Stimulated activated CD4-positive, alpha-beta T cell treated with anti-CD3 and anti-CD28 coated beads, Interleukin-4, amount 100 ng/mL, for 1 hour (primary cell): ENCODE measurements around the gene SDC3.

Experiments used
- DNase-seq: peaks from one replicate; pipeline ENCODE4 v3.0.0-alpha.2; 2020

The SDC3 gene

DNA sequence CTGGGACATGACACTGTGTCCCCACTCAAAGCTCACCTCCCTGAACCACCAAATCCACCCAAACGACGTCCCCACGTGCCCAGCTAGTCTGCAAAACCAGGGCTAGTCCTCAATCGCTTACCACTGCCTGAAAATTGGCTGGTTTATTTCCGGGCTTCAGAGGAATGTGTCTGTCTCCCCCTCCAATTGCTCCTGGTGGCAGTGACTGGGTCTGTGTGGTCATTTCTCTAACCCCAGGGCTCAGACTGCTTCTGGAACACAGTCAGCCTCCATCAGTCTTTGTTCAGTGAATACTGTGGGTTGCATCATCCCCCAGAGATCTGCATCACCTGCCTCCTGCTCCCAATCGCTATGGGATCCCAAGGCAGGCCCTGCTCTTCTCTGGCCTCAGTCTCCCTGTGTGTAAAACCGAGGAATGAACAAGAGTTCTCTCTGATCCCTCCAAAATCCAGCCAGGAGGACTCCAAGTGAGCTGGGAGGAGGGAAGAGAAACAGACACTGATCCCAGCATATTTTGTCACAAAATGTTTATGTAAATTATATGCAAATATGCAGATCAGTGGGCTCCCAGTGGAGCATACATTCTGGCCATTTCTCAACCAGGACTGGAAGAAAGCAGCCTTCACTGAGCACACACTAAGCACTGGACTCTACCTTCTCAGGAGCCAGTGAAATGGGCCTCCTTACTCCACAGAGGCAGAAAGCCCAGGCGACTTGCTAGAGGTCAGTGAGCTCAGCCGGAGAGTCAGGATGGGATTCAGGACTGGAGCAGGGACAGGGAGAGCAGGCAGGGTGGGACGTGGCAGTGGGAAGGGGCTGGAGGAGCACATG is 20.9 kb downstream of the SDC3 start:
- DNase-seq: no peak

DNA sequence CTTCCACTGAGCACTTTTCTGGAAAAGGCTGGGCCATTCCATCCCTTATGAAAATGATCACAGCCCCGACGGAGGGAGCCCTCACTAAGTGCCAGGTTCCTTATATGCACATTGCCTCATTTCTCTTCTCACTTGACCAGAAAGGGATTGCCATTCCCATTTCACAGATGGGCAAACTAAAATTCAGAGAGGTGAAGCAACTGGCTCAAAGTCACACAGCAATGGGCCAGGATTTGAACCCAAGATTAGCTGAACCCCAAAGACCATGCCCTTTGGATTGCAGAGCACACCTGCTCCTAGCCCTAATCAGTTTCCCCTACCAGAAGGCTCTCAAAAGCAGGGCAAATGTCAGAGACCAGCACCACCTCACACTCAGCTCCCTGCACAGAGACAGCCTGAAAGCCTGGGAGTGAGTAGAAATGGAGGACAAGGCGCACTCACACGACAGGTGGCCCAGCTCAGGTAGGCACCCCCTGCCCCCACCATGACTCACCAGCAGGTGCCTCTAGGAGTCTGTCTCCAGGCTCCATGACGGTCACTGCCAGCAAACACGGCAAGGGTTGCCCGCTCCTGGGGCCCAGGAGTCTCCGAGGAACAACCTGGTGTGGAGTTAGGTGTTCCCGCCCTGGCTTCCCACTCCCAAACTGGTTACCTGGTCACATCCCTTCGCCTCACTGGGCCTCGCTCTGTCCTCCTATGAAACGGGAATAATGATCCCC is 21.7 kb downstream of the SDC3 start:
- DNase-seq: no peak

DNA sequence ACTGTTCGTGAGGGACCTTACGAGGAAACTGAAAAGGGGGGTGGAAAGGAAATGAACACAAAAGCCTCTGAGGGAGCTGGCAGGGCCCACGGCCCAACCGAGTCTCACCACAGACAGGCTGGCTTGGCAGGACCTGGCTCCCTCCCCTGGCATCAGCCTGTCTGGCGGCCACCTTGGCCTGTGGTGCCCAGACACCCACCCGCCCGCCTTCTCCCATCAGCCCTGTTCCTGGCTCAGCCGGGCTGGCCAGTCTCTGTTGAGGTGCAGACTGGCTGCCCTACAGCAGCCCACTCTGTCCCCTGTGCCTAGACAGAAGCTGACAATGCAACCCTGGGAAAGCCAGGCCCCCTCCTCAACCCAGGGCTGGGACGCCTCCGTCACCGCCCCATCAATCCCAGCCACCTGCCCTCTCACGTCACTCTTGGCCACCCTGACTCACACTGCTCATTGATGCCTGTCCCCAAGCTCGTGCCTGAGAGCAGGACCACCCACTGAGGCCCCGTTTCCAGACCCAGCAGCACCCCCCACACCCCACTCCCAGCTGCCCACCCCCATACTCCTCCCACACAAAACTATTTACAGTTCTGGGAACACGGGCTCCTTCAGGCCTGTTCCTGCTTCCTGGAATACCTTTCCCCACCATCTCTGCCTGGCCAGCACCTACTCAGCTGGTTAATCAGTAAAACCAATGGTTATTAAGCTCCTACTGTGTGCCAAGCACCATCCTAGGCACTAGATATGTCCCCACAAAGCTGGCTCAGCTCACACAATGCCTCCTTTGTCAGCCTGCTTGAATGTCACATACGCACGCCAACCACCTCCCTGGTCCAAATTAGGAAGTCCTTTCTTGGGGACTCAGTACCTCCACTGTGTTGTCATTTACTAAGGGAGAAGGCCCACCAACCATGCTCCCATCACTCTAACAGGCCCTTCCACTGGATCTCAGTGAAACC is 22.7 kb downstream of the SDC3 start:
- DNase-seq: no peak

DNA sequence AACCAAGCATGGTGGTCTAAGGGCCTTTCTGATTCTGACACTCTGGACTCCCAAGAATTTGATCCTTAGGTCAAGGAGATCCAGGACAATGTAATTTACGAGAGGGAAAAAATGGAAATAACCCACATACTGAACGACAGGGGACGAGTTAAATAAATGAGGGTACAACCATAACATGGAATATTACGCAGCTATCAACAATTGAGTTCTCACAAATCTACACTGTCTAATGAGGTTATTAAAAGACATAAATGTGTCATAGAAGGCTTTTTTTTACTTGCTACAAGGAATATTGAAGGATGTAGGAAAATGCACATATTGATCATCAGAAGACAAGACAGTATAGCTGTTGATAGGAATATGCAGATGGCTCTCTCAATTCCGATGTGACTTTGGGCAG is 23.8 kb downstream of the SDC3 start:
- DNase-seq: no peak

DNA sequence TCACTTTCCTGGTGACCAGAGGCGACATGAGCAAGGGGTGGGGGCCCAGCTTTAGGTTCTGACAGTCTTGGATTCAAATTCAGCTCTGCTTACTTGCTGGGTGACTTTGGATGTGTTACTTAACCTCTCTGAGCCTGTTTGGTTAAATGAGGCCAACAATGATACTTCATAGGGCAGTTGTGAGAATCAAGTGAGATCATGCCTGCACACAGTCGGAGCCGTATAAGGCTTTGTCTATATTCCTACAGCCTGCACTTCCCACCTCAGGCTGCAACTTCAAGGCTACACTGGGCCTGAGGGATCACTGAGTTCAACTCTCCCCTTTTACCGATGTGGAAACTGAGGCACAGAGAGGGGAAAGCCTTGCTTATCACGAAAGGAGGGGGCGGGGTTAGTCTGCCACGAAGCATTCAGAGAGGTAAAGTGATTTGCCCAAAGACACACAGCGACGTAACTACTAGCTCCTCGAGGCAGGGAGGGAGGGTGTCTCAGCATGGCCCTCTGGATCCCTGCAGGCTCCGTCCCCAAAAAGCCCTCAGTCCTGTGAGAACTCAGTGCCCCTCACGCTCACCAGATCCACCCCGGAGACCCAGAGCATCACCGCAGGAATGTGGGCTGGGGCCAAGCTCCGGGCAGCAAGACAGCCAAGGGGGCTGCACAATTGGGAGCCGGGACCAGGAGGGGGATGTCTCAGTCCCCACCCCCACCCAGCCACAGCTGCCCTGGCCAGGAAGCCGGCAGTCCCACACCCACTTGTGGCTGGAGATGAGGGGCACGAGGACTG is 25.0 kb downstream of the SDC3 start:
- DNase-seq: no peak

DNA sequence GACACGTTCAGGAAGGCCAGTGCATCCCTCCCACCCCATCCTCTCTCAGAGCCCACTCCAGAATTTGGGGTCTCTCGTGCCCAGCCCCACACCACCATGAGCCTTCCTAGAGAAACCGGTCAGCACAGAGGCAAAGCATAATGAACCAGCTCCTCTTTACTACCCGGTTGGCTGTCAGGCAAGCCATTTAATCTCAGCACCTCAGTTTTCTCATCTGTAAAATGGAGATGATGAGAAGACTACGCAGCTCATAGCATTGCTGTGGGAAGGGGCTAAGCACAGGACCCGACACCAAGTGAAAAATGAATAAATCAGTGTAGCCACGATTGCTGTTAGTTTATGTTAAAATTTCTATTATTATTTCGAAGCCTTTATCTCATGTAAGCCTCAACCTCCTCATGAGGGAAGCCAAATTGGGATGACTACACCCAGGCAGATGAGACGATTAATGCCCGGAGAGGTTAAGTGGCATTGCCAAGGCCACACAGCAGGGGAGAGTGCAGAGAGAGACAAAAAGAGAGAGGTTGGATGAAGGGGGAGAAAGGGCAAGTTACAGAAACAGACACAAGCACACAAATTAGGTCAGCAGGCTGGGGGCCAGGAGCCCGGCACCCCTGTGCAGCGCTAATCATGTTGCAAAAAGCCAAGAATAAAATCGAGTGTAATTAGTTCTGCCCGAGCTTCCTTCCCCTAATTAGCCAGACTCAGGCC is 25.7 kb downstream of the SDC3 start:
- DNase-seq: no peak

DNA sequence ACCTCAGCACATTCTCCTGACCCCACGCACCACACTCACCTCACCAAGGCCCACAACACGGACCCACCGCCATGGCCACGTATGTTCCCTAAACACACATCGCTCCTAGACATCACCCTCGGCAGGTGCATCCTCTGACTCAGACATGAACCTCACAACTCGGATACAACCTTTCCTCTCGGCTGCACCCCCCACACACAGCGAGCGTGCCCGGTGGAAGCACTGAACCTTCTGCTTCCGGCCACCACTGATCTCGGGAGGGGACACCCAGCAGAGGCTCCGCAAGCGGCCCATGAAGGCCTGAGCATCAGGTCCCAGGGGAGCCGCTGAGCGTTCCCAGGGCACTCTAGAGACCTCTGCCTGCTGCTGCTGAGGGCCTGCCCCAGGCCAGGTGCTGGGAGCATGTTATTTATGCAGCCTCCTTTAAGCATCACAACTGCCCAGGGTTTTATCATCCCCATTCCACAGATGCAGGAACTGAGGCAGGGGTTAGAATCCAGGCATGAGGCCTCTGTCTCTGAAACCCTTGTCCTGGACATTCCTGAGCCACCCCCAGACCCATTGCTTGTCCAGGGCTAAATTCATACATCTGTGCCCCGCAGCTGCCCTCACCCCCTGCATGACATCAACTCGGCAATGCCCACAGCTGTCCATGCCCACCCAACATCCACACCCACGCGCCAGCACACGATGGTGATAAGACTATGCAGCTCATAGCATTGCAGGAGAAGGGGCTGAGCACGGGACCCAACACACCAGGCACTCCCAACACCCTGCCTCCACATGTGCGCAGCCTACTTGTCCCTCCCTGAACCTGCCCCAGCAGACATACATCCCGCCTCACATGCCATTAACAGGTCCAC is 27.0 kb downstream of the SDC3 start:
- DNase-seq: no peak

DNA sequence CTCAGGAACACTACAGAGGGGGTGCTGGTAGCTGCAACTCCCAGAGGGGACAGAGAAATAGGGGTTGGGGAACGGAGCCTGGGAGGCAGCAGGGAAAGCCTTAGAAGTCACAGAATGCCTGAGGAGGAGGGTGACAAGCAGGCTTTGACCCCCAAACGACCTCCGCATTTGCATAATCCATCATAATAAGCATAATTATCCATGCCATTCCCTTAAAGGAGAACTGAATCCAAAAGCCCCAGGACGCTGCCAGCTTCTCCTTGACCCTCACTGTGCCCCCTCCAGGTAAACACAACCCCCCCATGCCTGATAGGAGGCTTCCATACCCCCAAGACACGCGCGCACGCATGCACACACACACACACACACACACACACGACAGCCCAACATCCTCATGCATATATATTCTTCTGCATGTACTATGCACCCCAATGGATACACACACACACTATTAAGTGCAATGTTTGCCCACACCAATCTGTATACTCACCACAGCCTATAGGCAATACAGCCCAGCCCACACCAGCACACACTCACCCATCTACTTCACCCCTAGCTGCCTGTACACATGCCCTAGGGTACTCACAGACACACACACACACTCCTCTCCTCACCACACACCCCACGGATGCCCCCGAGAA is 27.8 kb downstream of the SDC3 start:
- no peak for DNase-seq

DNA sequence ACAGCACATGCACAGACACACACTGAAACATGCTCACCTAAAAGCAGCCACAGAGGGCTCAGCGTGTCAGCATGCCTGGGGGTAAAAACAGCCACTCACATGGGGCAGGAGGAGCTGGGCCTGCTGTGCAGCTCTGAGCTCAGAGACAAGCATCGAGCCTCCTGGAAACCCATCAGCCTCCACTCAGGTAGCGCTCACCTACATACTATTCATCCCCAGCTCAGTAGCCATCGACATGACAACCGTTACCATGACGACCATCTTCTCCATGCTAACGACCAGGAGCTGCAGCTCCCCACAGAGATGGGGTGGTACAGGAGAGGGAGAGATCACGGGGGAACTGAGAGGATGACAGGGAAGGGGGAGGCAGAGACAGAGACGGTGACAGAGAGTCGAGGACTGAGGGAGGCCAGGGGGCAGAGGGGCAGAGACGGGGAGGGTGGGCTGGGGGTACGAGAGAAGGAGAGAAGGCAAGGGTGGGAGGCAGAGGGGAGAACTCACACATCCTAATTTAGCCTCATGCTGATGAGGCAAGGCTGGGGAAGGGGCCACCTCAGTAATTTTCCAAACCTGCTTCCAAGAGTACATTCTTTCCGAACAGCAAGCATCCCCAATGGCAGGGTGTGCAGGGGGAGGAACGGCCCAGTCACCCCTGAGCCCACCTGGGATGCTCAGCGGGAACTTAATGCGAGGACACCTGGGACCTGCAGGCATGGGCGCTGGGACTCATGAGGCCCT is 28.4 kb downstream of the SDC3 start:
- DNase-seq: no peak

DNA sequence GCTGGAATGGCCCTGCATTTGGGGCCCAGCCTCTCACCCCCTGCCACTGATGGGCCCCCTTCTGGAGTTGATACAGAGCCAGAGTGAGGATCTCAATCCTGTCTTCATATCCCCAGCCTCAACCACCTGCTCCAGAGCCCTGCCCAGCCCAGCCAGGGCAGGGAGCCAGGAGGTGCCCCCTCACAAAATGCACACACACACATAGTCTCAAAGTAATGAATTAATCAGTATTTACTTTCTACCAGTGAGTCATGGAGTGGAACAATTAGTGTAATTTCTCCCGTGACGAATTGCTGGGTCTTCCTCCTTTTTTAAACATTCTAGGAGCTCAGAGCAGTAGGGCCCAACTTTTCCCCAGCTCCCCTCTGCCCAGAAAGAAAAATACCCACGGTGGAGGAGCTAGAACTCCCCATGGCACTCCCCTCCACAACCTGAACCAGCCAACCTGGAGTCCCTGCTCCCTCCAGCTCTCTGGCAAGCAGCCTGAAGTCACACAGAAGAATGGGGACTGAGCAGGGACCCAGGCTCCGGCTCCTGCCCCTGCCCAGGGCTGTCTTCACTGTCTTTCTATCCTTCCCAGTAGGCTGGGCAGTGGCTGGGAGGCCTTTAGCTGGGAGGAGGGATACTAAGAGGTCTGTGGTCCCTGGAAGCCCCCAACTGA is 29.3 kb downstream of the SDC3 start:
- DNase-seq: no peak

DNA sequence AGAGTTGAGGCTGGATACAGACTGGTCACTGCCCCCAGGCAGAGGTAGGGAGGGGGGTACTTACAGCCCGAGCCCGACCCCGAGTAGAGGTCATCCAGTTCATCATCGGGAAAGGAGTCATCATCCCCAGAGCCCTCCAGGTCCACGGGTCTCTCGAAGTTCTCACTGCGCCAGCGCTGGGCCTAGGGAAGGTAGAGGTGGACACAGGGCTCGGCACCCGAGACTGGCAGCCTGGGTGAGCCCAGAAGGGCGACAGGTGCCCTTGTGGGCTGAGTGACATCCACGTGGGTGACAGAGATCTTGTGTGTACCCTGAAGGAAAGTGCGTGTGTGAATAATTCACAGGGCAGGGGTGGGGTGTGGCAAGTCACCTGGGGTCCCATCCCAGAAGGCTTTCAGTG is 30.0 kb downstream of the SDC3 start:
- no peak for DNase-seq

DNA sequence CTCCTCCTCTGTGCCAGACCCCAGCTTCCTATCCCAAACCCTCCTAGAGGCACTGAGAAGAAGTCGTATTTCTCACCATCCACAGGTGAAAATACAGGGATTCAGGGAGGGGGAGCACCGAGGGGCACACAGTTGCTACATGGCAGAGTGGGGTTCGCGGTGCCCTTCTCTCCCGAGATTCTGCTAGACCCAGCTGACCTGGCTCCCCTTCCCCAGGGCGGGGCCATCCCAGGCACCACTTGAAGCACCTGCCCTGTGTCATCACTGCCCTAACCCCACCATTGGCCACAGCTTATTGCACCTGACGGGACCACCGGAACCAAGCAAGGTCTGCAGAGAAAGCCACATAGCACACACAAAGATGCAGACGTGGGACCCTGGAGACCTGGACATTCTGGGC is 30.5 kb downstream of the SDC3 start:
- DNase-seq: no peak

DNA sequence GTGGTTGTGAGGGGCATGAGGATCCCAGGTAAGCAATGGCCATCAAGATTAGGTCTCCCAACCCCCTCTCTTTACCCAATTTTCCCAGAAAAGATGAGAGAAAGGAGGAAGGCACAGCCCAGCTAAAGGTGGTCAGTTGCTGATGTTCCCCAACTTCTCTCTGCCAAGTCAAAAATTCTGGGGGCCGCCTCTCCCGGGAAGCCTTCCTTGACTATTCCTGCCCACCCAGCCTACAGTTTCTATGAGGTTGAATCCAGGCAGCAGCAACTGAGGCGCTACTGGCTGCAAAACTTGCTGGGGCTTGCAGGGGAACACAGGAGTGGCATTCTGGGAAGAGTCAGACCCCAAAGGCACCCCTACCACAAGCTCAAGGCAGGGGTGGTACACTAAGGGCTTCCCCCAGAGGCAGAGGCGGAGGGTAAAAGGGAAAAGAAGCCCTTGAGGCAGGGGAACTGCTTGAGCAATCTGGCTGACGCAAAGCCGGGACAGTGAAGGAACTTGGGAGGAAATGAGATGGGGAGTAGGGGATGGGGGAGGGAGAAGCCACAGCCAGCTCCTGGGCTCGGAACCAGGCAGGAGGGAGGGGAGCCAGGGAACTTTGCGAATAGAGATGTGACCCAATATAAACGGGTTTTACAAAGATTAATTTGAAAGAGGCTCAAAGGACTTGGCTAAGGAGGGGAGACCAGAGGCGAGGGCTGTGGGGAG is 31.2 kb downstream of the SDC3 start:
- no peak for DNase-seq

DNA sequence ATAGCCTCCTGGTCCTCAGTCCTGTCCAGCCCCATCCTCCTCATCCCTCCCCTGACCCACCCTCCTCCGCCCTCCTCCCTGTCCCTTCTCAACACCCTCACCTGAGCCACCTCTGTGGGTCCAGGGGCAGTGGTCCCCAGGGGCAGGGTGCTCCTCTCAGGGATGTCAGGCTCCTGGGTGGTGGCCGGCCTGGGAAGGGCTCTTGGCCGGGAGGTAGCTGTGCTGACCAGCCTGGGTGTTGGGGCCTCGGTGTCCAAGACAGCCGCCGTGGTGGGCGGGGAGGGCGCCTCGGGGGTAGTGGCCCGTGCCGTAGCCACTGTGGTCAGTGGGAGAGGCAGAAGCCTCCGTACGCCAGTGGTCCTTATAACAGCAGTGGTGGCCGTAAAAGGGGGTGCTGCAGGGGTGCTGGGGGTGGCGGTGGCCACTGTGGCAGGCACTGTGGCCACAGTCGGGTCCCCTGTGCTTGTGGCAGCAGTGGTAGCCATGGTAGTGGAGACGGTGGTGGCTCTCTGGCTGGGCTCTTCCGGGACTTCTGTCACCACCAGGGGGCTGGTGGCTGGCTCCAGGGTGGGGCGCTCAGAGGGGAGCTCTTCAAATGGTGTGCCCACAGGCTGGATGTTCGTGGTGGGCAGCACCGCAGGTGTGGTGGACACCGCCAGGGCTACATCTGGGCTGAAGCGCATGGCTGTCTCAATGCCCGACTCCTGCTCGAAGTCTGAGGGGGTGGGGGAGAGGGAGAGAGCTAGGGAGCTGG is 31.9 kb downstream of the SDC3 start:
- no peak for DNase-seq

DNA sequence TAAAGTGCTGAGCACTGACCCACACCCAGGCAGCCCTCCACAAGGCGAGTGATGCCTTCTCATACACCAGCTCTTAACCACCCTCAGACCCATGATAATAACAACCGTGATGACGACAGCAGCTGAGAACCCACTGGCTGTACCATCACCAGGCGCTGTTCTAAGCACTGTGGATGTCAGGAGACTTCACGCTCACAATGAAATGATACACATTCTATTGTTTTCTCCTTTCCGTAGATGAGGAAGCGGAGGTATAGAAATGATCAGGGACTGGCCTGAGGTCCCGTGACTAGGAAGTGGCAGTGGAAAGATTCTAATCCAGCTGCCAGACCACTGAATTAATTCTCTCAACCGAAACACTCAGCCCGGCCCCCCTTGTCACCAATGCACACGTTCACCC is 32.6 kb downstream of the SDC3 start:
- no peak for DNase-seq

DNA sequence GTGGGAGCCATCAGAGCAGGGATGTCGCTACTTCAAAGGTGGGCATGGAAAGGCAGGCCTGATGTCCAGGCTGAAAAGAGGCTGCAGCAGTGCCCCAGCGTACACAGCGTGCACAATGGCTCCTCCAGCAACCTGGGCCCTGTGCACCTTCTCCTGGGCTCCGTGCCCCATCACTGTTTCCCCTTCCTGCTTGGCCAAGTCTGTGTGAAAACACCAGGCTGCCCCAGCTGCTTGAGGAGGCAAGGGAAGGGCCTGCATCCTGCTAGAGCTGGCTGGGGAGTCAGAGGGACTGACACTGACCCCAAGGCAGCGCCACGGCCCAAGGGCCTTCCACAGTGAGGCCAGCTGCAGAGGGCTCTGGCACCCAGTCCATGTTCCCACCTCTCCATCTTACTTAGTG is 33.4 kb downstream of the SDC3 start:
- no peak for DNase-seq

DNA sequence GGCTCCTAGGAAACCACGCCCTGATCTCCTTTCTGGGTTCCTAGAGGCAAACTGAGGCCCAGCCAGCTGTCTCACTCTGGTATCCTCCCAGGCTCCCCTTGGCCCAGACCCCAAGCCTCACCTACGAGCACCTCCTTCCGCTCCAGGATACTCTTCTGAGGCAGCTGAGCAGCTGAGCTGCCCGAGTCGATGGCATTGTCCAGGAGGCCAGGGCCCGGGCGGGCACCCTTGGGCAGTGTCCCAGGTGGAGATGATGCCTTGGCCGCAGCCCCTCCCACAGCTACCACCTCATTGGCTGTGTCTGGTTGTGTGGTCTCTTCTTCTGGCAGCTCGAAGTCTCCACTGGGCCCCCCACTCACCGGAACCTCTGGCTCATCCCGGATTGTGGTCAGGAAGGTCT is 34.4 kb downstream of the SDC3 start:
- DNase-seq: no peak

DNA sequence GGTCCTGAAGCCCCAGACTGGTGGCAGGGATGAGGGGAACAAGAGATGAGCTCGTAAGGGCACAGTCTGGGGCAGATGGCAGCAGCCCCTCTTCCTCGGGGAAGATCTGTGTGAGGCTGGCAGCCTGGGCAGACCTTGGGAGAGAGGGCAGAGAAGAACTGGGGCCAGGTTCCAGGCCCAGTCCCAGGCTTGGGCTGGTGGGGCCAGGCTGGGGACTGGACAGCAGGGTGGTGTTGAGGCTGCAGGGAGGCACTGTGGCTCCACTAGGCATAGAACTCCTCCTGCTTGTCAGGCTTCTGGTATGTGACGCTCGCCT is 35.7 kb downstream of the SDC3 start:
- no peak for DNase-seq
